Lower leg skin (tissue), 3 donors: ENCODE data around the gene GSTM4.

ENCODE experiments used
- POLR2A ChIP-seq, 2 donors: fragments of 450-650 bp; IDR thresholded peaks; one replicate each; pipeline ENCODE4 v1.6.1; 2016 to 2017; ENCODE audit warnings: antibody characterized with exemption in 2 of 2, mild to moderate bottlenecking in 1 of 2, moderate library complexity in 1 of 2
- TF ChIP-seq, protein P1 (sequence below), 3 donors: fragments of 450-650 bp; IDR thresholded peaks; one replicate each; pipeline ENCODE4 v1.5.1; 2016; ENCODE audit warnings: antibody characterized with exemption in 3 of 3, mild to moderate bottlenecking in 3 of 3, moderate library complexity in 2 of 3

DNA sequence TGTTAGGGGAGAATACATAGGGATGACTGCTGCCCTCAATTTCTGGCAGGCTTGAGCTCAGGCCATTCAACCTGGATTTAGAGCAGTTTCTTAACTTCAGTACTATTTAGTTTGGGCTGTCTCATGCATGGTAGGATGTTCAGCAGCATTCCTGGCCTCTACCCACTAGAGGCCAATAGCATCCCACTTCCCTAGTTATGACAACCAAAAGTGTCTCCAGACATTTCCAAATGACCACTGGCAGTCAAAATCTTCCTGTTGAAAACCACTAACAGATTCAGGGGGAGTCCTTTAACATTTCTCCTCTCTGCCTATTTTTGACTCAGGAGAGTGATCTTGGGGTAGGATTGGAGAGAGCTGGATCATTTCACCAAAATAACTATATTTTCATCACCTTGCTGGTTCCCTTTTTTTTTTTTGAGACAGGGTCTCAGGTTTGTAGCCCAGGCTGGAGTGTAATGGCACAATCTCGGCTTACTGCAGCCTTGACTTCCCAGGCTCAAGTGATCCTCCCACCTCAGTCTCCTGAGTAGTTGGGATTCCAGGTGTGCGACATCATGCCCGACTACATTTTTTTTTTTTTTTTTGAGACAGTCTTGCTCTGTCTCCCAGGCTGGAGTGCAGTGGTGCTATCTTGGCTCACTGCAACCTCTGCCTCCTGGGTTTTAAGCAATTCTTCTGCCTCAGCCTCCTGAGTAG is 45.1 kb upstream of the GSTM4 start:
- TF ChIP-seq, protein P1, sequence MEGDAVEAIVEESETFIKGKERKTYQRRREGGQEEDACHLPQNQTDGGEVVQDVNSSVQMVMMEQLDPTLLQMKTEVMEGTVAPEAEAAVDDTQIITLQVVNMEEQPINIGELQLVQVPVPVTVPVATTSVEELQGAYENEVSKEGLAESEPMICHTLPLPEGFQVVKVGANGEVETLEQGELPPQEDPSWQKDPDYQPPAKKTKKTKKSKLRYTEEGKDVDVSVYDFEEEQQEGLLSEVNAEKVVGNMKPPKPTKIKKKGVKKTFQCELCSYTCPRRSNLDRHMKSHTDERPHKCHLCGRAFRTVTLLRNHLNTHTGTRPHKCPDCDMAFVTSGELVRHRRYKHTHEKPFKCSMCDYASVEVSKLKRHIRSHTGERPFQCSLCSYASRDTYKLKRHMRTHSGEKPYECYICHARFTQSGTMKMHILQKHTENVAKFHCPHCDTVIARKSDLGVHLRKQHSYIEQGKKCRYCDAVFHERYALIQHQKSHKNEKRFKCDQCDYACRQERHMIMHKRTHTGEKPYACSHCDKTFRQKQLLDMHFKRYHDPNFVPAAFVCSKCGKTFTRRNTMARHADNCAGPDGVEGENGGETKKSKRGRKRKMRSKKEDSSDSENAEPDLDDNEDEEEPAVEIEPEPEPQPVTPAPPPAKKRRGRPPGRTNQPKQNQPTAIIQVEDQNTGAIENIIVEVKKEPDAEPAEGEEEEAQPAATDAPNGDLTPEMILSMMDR (IDR thresholded peaks at IDR 0.05), result no peak
- TF ChIP-seq POLR2A (IDR thresholded peaks at IDR 0.05), result no peak
